IPS-11a (cell line): Measurements from ENCODE around the gene SPOPL.
"Not testable (repeated sequence)": the region's sequence is repeated elsewhere in the genome, so short reads cannot be mapped to it uniquely, and the experiment has no call there.

Experiments used
- H3K4me3 ChIP-seq: one replicate; pipeline ENCODE4 v1.5.1; 2013; ENCODE audit warnings: low read depth, low read length, control low read depth

Gene SPOPL

DNA sequence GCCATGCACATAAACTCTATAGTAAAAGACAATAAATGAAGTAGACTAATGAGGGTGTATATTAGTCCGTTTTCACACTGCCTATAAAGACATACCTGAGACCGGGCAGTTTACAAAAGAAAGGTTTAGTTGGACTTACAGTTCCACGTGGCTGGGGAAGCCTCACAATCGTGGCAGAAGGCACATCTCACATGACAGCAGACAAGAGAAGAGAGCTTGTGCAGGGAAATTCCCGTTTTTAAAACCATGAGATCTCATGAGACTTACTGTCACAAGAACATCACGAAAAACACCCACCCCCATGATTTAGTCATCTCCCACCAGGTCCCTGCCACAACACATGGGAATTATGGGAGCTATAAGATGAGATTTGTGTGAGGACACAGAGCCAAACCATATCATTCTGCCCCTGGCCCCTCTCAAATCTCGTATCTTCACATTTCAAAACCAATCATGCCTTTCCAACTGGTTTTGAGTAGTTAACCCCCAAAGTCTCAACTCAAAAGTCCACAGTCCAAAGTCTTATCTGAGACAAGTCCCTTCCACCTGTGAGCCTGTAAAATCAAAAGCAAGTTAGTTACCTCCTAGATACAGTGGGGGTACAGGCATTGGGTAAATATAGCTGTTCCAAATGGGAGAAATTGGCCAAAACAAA lies 21.6 kb downstream of the SPOPL start:
- not testable (repeated sequence) for H3K4me3 ChIP-seq

DNA sequence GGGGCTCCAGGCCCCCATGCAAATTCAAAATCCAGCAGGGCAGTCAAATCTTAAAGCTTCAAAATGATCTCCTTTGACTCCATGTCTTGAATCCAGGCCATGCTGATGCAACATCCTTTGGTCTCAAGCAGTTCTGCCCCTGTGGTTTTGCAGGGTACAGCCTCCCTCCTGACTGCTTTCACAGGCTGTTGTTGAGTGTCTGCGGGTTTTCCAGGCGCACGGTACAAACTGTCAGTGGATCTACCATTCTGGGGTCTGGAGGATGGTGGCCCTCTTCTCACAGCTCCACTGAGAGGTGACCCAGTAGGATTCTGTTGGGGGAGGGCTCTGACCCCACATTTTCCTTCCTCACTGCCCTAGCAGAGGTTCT lies 22.1 kb downstream of the SPOPL start:
- not testable (repeated sequence) for H3K4me3 ChIP-seq

DNA sequence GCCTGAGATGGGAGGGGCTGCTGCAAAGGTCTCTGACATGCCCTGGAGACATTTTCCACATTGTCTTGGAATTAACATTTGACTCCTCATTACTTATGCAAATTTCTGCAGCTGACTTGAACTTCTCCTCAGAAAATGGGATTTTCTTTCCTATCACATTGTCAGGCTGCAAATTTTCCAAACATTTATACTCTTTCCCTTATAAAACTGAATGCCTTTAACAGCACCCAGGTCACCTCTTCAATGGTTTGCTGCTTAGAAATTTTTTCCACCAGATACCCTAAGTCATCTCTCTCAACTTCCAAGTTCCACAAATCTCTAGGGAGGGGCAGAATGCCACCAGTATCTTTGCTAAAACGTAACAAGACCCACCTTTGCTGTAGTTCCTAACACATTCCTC lies 22.8 kb downstream of the SPOPL start:
- not testable (repeated sequence) for H3K4me3 ChIP-seq

DNA sequence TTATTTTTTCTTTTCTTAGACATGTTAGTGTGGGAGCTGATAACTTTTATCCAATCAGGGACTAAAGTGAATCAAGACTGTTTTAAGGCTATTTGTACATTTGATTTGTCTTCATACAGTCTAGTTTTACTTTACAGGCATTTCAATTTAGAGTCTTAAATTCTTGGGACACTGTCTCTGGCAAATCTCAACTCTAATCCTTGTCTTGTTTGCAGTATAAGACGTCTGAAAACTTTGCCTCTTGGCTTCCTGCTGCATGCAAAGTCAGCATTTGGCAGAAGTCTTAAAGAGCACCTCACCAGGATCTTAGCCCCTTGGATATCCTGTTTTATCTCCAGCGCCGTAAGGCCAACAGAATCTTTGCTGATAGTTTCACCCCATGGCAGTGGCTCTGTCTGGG lies 30.3 kb downstream of the SPOPL start:
- no peak overlapping the region for H3K4me3 ChIP-seq

DNA sequence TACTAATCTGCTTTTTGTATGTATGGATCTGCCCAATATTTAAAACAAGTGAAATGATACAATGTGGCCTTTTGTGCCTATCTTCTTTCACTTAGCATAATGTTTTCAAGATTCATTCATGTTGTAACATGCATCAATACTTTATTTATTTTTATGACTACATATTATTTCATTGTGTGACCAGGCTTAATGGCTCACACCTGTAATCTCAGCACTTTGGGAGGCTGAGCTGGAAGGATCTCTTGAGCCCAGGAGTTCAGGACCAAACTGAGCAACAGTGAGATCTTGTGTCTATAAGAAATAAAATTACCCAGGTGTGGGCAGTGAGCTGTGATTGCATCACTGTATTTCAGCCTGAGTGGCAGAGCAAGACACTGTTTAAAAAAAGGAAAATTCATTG lies 33.2 kb downstream of the SPOPL start:
- H3K4me3 ChIP-seq, result no peak overlapping the region

DNA sequence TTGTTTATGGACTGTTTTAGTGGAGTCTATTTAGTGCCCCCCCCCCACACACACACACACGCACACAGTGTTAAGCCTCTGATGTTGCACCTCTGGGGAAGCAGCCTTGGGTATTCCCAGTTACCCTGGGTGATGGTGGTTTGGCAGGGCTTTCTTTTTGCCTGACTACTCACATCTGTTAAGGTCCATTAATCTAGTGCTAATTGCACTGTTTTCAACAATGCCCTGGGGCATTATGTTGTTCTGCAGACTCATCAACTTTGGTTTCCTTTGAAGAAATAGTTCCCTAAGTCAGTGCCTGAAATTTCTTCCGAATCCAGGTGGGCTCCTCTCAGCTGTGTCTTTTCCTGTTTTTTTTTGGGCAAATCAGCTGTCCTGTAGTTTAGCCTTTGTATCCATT lies 34.7 kb downstream of the SPOPL start:
- H3K4me3 ChIP-seq, result no peak overlapping the region

DNA sequence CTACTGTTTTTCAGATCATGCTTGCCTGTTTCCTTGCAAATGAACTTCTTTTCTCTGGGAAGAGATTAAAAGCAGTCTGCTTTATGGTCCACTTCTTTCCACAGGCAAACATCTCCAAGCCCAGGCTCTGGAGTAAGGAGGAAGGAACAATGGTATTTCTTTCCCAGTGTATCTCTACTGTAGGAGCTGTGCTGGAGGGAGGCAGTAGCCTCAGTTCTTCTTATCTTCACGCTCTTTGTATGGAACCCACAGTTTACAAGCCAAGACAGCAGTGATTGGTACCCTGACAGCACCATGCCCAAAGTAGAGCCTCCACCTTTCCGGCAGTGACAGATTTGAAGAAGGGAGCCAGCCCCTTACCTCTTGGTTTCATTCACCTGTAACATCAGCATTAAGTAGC lies 35.2 kb downstream of the SPOPL start:
- no peak overlapping the region for H3K4me3 ChIP-seq

DNA sequence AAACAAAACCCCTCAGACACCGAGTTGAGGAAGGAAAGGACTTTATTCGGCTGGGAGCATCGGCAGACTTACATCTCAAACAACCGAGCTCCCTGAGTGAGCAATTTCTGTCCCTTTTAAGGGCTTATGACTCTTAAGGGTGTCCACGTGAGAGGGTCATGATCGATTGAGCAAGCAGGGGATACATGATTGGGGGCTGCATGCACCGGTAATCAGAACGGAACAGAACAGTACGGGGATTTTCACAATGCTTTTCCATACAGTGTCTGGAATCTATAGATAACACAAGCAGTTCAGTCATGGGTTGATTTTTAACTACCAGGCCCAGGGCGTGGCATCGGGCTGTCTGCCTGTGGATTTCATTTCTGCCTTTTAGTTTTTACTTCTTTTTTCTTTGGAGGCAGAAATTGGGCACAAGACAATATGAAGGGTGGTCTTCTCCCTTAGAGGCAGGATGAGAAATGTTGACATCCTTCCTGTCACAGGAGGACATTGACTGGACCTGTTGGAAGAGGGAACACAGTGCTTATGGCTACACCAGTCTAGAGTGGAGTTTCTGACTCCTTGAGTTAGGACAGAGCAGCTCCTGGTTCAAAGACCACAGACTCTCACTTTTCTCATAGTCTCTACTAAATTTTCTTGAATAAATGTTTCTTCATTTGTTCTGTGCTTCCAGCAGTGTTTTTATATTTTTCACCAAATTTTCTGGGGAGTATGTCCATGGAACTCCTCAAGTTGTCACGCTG lies 35.8 kb downstream of the SPOPL start:
- H3K4me3 ChIP-seq, result no peak overlapping the region

DNA sequence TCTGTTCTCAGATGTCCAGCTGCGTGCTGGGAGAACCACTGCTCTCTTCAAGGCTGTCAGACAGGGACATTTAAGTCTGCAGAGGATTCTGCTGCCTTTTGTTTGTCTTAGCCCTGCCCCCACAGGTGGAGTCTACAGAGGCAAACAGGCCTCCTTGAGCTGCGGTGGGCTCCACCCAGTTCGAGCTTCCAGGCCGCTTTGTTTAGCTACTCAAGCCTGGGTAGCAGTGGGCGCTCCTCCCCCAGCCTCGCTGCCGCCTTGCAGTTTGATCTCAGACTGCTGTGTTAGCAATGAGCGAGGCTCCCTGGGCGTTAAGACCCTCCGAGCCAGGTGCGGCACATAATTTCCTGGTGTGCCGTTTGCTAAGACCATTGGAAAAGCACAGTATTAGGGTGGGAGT lies 42.6 kb downstream of the SPOPL start:
- not testable (repeated sequence) for H3K4me3 ChIP-seq

DNA sequence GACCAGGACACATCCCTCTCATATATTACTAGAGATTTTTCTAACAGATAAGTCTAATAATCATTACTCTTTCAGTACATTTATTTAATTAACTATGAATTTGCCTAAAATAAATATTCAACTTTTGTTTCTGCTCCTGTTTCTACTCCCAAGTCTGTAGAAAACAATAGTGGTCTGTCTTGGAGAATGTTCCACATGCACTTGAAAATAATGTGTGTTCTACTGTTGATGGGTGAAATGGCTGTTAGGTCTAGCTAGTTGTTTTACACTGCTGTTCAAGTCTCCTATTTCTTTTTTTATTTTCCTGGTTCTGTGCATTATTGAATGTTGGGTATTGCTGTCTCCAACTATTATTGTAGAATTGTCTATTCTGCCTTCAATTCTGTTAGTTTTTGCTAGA lies 47.2 kb downstream of the SPOPL start:
- no peak overlapping the region for H3K4me3 ChIP-seq

DNA sequence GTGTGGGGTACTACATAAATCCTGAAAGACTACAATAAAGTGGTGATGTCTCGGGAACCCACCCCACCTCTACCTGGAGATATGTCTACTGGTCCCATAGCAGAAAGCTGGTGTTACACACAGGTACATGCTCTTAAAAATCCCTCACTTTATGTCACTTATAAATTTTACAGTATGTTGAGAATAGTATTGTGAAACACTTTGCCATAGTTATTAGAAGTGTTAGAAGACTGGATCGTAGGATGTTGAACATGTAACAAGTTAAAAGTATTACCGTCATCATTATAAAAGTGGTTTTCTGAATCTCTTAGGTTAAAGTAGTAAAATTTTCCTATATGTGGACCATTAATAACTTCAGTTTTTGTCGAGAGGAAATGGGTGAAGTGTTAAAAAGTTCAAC lies 48.6 kb downstream of the SPOPL start:
- no peak overlapping the region for H3K4me3 ChIP-seq

DNA sequence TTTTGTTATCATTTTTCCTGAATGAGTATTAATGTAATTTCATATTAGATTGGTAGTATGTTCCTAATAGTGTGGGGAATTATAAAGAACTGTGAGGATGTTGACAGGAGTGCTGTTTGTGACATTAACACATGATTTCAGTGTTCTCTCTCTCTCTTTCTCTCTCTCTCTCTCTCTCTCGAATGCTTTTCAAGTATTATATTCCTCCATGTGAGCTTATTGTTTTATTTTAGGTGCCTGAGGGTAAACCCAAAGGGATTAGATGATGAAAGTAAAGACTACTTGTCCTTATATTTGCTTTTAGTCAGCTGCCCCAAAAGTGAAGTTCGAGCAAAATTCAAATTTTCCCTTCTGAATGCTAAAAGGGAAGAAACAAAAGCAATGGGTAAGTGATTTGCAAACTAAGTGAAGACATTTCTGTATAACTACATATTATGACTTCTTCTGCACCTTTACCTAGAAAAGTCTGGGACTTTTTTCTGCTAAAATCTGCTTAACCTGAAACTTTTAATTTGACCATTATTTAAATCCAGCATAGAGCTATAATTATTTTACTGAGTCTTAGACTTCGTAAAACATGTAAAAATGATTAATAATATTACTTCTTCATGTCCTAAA lies 49.2 kb downstream of the SPOPL start:
- H3K4me3 ChIP-seq, result no peak overlapping the region

DNA sequence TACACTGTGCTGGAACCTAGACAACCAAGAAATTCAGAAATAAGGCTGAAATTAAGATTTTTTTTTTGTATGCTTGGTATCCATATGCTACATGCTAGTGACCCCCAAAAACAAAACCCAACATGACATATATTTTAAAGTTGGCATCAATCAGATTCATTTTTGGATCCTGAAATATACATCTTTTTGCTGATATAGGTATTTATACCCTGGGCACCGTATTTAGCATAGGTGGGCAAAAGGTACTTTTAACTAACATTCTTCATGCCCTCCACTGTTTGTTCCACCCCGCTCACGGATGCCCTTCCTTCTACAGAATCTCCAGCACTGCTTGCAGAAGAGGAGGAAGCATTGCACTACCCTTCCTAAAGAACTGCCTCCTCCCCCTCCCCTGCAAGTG lies 52.6 kb downstream of the SPOPL start:
- no peak overlapping the region for H3K4me3 ChIP-seq

DNA sequence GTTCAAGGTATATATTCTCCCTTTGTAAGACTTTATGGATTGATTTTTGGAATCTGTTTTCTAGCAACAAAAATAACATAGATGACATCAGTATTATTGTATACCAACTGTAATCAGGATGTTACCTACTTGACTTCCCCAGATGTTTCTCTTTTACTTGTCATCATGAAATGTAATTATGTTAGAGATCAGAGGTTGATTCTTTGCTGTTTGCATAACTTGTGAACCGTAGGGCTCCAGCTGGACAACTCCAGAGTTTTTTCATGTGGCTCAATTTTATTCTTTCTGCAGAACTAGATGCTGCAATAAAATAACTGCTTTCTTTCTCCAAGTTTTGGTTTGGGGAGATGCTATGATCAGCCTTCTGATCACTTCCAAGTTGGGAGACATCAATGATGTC lies 58.1 kb downstream of the SPOPL start:
- no peak overlapping the region for H3K4me3 ChIP-seq

DNA sequence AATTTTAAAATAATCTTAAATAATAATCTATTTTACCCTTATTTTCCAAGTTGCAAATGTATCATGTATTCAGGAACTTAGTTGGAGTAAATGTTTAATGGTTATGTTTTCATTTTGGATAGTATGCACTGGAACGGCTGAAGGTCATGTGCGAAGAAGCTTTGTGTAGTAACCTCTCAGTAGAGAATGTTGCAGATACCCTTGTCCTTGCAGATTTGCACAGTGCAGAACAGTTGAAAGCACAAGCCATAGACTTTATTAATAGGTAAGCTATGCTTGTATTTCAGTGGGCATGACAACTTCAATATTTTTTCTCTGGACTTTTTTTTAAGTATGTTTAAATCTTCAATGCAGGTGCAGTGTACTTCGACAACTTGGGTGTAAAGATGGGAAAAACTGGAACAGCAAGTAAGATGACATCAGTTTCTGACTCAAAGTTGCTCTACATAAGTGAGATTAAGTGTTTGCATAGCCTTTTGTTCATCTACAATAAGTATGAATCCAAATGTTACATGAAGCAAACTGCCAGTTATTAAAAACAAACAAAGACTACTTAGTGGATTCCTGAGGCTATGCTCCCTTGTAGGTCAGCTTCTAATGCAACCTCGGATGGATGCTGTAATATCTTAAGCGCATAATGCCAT lies 63.1 kb downstream of the SPOPL start:
- H3K4me3 ChIP-seq, result no peak overlapping the region

DNA sequence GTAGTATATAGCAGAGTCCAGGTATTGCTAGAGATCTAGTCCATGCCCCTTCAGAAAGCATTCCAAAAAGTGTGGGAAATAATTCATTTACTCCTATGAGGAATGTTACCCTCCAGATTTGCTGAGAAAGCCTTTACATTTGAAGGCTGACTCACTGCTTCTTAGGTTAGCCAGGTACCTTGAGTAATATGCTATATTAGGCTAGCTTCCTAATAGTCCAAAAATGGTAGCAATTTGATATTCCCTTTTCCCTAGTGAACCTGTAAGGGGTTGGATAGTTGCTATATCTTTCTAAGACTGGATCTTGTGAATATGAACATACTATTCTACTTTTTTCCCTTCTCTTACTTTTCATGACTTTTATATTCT lies 63.6 kb downstream of the SPOPL start:
- no peak overlapping the region for H3K4me3 ChIP-seq

DNA sequence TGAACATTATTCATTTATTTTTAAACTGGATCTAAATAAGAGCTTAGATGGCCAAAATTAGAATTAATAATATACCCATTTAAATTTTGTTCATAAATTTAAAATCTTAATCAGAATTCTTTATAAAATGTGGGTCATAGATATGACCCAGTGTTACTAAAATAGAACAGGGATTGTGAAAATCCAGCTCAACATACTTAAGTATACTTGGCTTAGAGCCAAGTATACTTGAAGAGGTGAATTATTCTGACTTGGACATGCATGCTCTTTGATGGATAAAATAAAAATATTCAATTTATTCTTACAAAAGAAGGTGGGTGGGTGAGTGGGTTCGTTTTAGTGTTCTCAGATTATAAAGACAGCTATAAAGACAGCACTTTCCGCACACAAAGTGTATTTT lies 70.7 kb downstream of the SPOPL start:
- no peak overlapping the region for H3K4me3 ChIP-seq

DNA sequence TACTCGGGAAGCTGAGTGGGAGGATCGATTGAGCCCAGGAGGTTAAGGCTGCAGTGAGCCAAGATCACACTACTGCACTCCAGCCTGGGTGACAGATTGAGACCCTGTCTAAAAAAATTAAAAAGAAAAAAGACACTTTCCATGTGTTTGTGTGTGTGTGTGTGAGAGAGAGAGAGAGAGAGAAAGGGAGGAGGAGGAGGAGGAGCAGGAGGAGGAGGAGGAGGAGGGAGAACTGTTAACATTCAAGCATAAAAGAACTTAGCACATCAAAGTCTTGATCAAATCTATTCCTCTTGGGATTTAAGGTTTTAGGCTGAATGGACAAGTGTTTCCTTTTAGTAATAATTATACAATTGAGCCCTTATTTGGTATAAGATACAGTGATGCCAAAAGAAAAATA lies 75.5 kb downstream of the SPOPL start:
- H3K4me3 ChIP-seq, result no peak overlapping the region

DNA sequence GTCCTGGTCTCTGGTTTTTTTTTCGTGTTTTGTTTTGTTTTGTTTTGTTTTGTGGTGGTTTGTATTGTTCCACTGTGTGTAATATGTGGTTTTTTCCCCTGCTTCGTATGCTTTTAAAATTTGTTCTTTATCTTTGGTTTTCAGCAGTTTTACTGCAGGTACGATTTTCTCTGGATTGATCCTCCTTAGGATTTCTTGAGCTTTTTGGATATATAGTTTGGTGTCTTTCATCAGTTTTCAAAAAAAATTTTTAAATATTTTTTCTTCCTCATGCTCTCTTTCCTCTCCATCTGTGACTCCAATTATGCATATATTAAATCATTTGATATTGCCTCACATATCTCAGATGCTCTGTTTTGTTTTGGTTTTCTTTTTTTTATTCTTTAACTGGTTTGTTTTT lies 78.0 kb downstream of the SPOPL start:
- no peak overlapping the region for H3K4me3 ChIP-seq

DNA sequence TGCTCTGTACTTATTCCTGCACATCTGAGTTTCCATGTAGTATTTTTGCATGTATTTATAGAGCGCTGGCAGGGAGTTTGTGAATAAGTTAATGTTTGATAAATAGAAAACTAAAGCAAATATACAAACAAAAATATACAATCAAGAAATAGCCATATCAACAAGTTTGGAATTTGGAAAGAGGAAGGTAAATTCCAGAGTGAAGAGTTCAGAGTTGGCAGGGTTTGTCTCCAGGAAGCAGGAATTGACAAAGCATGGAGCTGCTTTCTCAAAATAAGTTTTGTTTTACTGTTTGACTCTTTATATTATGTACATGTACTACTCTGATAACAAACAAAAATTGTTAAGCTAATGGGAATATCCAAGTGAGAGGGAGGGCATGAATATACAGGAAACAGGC lies 80.3 kb downstream of the SPOPL start:
- no peak overlapping the region for H3K4me3 ChIP-seq

DNA sequence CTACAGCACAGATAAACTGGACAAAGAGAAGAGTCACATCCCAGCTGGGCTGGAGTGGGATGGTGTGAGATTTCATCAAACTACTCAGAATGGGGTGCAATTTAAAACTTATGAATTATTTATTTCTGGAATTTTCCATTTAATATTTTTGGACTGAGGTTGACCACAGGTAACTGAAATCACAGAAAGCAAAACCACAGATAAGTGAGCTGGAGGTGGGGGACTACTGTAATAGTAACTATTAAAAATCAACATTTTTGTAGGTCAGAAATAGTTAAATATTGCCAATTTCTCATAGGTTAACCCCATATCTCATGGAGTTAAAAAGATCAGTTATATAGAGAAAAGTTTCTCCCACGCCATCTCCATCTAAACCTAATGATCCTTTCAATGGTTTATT lies 88.1 kb downstream of the SPOPL start:
- H3K4me3 ChIP-seq, result no peak overlapping the region

DNA sequence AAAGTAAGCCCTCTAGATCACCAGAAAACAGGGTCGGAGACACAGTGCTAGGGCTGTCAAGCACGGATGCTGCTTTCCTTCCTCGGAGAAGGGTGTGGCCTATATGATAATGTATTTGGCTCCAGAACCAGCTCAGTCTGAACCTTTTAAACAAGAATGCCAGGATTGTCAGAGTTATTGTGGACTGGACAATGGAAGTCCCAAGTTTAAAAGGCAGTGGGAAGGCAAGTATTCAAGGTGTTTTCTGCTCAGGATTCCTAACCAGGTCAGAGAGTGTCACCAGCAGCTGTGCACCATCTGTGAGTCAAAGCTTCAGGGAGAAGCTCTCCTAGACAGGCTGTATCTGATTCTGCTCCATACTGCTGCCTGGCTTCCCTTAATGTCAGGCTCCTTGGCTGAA lies 94.8 kb downstream of the SPOPL start:
- H3K4me3 ChIP-seq, result no peak overlapping the region
